ENCODE measurements around the gene PEMT.

PEMT gene

DNA sequence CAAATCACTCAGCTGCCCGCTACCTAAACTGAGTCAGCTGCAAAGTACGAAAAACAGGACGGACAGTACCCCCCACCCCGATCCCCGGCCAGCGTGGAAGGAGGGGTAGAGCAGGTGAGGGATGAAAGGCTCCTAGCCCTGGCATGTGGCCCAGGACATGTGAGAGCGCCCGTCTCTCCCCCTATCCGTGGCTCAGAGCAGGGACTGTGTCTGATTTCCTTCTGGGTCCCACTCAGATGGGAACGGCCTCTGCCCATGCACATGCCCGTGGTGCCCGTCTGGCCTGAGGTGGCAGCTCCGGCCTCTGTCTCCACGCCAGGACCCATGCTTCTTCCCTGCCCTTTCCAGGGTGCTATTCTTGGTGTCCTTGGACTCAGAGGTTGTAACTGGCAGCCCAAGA lies 65.1 kb downstream of the PEMT start:
- Histone ChIP-seq H3K9ac (ENCODE audit: low read length) (no peak overlapping the region), H3K36me3 (ENCODE audit: control insufficient read depth, insufficient read depth, low read length, severe bottlenecking) (peaks cover 3% of the 10 kb centered on the region), H3K27me3 (replicated peaks; ENCODE audit: control insufficient read depth, insufficient read depth, low read length) (no peaks in the 10 kb centered on the region), H3K4me1 (ENCODE audit: control insufficient read depth, insufficient read depth, low read length) (peaks cover 4% of the 10 kb centered on the region), H3K9me3 (ENCODE audit: control insufficient read depth, low read length) (no peaks in the 10 kb centered on the region), H3K4me3 (ENCODE audit: low read length) (no peak overlapping the region)
- no peak for DNase-seq (ENCODE audit: low read depth)

DNA sequence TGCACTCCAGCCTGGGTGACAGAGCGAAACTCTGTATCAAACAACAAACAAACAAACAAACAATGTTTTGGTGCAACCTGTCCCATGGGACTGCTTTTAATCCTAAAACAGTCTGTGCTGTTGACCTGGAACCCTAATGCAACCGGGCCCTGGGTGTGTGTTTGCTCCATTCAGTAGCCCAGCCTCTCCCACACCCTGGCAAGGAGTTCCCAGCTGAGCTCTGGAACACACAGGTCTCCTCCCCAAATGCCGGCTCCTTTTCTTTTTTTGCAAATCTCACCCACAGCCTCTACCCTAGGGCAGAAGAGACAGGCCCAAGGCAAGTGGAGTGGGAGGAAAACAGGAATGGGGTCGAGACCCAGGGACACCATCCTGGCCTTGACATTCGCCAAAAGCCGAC lies 65.6 kb downstream of the PEMT start:
- Histone ChIP-seq H3K27me3 (replicated peaks; ENCODE audit: control insufficient read depth, insufficient read depth, low read length) (no peaks in the 10 kb centered on the region), H3K36me3 (ENCODE audit: control insufficient read depth, insufficient read depth, low read length, severe bottlenecking) (peaks cover 7% of the 10 kb centered on the region), H3K4me1 (ENCODE audit: control insufficient read depth, insufficient read depth, low read length) (peaks cover 4% of the 10 kb centered on the region), H3K4me3 (ENCODE audit: low read length) (no peak overlapping the region), H3K9ac (ENCODE audit: low read length) (no peak overlapping the region), H3K9me3 (ENCODE audit: control insufficient read depth, low read length) (no peaks in the 10 kb centered on the region)
- no peak for DNase-seq (ENCODE audit: low read depth)

DNA sequence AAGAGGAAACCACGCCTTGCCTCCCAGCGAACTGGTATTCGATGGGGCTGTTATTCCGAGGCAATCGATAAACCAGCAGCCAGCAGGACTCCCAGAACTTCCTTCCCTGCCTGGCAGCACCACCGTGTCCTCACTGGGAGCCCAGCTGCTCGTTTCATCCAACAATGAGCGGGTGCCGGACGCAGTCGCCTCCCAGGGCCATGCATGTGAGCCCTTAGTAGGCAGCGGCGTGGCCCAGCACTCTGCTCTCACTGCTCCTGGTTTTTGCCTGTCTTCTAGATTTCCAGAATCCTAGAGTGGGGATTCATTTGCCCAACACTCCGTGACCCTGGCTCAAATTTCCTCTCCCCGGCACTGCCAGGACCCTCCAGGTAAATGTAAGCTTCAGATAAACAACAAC lies 66.2 kb downstream of the PEMT start:
- Histone ChIP-seq H3K9me3 (ENCODE audit: control insufficient read depth, low read length) (no peaks in the 10 kb centered on the region), H3K9ac (ENCODE audit: low read length) (no peak overlapping the region), H3K36me3 (ENCODE audit: control insufficient read depth, insufficient read depth, low read length, severe bottlenecking) (peaks cover 14% of the 10 kb centered on the region), H3K4me3 (ENCODE audit: low read length) (no peak overlapping the region), H3K4me1 (ENCODE audit: control insufficient read depth, insufficient read depth, low read length) (peaks cover 4% of the 10 kb centered on the region), H3K27me3 (replicated peaks; ENCODE audit: control insufficient read depth, insufficient read depth, low read length) (no peaks in the 10 kb centered on the region)
- DNase-seq (ENCODE audit: low read depth) = no peak

DNA sequence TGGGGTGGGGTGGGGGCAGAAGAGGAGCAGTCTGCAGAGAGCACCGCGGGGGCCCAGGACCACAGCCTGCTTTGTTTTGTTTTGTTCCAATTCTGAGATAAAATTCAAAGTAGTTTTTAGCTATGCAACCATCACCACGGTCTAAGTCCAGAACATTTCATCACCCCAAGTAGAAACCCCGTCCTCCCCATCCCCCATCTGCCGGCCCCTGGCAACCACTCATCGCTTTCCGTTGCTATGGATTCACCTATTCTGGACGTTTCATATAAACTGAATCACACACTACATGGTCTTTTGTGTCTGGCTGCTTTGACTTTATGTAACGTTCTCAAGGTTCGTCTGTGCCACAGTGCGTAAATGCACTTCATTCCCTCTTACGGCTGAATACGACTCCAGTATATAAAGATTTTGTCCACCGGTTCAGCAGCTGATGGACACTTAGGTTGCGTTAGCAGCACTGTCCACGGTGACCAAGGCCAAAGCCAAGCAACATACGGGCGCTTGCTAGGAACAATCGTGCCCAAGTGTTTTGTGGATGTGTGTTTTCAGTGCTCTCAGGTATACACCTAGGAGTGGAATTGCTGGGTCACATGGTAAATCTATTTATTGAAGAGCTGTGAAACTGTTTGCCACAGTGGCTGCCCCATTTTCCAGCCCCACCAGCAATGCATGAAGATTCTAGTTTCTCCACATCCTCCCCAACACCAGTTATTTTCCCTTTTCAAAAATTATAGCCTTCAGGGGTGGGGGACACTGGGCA lies 67.6 kb downstream of the PEMT start:
- Histone ChIP-seq H3K4me1 (ENCODE audit: control insufficient read depth, insufficient read depth, low read length) (peaks cover 4% of the 10 kb centered on the region), H3K9me3 (ENCODE audit: control insufficient read depth, low read length) (no peaks in the 10 kb centered on the region), H3K4me3 (ENCODE audit: low read length) (no peak overlapping the region), H3K27me3 (replicated peaks; ENCODE audit: control insufficient read depth, insufficient read depth, low read length) (no peaks in the 10 kb centered on the region), H3K36me3 (ENCODE audit: control insufficient read depth, insufficient read depth, low read length, severe bottlenecking) (peaks cover 27% of the 10 kb centered on the region), H3K9ac (ENCODE audit: low read length) (no peak overlapping the region)
- DNase-seq (ENCODE audit: low read depth) = no peak

DNA sequence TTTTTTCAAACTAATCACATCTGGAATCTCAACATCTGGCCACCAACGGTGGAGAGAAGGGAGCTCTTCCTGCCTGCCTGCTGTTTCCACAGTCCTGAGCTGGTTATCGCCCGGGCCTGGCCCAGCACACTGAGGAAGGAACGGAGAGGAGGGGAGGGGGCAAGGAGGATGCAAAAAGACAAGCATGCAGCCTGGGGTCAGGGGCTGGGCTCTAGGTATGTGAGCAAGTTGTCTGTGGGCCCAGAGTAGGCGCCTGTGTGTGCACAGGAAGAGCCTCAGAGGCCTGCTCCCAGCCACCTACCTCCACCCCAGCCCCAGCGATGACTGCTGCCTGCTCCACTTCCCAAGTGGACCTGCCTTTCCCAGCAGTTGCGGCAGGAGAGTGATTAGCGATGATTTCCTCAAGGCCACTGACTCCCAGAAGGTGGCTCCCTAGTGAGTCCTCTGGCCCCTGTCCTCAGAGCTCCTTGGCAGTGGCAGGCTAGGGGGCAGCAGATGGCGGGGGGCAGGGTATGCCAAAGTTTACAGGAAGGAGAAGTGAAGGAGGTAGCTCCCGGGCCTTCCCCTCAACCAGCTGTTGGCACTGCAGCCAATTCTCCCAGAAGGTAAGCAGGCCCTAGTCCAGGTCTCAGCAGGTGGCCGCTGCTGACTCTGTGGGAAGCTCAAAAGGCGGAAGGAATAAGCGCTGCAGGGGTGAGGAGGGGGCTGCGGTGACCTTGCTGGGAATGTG lies 68.3 kb downstream of the PEMT start:
- no peaks in the 10 kb centered on the region for H3K27me3 ChIP-seq (replicated peaks; ENCODE audit: control insufficient read depth, insufficient read depth, low read length)
- DNase-seq (ENCODE audit: low read depth) = no peak
- H3K36me3 ChIP-seq (ENCODE audit: control insufficient read depth, insufficient read depth, low read length, severe bottlenecking) = peaks cover 34% of the 10 kb centered on the region
- H3K4me3 ChIP-seq (ENCODE audit: low read length) = no peak overlapping the region
- no peak overlapping the region for H3K9ac ChIP-seq (ENCODE audit: low read length)
- H3K4me1 ChIP-seq (ENCODE audit: control insufficient read depth, insufficient read depth, low read length) = peaks cover 4% of the 10 kb centered on the region
- no peaks in the 10 kb centered on the region for H3K9me3 ChIP-seq (ENCODE audit: control insufficient read depth, low read length)

DNA sequence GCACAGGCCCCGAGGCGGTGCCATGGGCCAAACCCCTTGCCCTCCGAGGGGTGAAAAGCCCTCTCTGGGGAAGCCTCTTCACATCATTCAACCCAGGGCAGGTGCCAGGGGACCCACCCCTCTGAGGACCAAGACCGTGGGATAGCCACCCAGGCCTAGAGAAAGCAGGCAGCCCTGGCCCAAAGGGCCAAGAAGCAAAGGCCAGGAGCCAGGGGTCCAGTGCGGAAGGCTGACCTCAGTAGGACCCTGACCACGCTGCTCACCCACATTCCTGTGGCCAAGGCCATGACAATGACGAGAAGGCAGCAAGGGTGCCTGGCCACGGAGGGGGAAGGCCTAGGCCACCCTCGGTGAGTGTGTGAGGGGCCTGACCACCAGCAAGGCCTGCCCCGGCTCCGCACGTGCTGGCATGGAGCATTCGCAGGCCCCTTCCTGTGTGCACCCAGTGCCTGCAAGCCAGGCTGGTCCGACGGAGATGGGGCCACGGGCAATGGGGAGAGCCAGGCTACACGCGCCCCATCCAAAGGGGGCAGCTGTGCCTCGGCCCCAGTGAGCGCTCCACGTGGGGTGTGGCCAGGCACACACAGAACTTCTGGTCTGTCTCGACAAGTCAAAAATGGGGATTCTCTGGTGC lies 70.8 kb downstream of the PEMT start:
- peaks cover 37% of the 10 kb centered on the region for H3K36me3 ChIP-seq (ENCODE audit: control insufficient read depth, insufficient read depth, low read length, severe bottlenecking)
- H3K4me1 ChIP-seq (ENCODE audit: control insufficient read depth, insufficient read depth, low read length) = peaks cover 14% of the 10 kb centered on the region
- no peak overlapping the region for H3K4me3 ChIP-seq (ENCODE audit: low read length)
- DNase-seq (ENCODE audit: low read depth) = no peak
- no peaks in the 10 kb centered on the region for H3K27me3 ChIP-seq (replicated peaks; ENCODE audit: control insufficient read depth, insufficient read depth, low read length)
- no peak overlapping the region for H3K9ac ChIP-seq (ENCODE audit: low read length)
- H3K9me3 ChIP-seq (ENCODE audit: control insufficient read depth, low read length) = no peaks in the 10 kb centered on the region

DNA sequence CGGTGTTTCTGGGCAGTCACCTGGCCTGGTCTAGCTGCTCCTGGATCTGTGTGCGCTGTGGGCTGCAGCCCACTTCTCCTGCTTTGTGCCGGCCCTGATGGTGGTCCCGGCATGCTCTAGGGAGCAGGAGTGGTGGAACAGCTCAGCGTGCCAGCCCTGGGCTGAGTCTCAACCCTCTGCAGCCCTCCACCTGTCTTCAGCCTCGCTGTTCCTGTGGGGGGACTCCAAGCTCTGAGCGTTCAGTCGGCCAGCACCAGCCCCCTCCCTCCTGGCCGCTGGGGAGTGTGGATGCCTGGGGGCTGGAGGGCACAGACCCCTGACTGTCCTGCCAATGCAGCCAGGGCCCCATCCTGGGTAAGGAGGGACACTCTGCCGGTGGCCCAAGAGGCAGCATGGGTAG lies 71.6 kb downstream of the PEMT start:
- Histone ChIP-seq H3K4me1 (ENCODE audit: control insufficient read depth, insufficient read depth, low read length) (peaks cover 22% of the 10 kb centered on the region), H3K27me3 (replicated peaks; ENCODE audit: control insufficient read depth, insufficient read depth, low read length) (no peaks in the 10 kb centered on the region), H3K9me3 (ENCODE audit: control insufficient read depth, low read length) (no peaks in the 10 kb centered on the region), H3K36me3 (ENCODE audit: control insufficient read depth, insufficient read depth, low read length, severe bottlenecking) (peaks cover 37% of the 10 kb centered on the region), H3K9ac (ENCODE audit: low read length) (no peak overlapping the region), H3K4me3 (ENCODE audit: low read length) (no peak overlapping the region)
- DNase-seq (ENCODE audit: low read depth) = no peak

DNA sequence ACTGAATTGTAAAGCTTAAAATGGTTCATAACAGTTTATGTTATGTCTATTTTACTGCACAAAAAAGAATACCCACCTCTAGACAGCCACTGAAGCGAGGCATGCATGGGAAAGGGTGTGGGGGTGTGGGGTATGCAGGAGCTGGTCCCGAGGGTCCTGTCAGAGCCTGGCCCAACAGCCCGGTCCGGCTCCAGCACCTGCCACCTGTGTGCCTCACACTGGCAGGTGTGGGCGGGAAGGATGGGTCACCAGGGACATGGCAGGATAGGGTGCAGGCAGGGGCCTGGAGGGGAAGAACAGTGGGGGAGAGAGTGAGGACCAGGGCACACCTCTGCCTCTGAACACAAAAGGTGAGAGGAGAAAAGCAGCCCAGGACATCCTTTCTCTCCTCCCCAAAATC lies 72.6 kb downstream of the PEMT start:
- H3K4me3 ChIP-seq (ENCODE audit: low read length) = no peak overlapping the region
- H3K4me1 ChIP-seq (ENCODE audit: control insufficient read depth, insufficient read depth, low read length) = peaks cover 31% of the 10 kb centered on the region
- no peaks in the 10 kb centered on the region for H3K27me3 ChIP-seq (replicated peaks; ENCODE audit: control insufficient read depth, insufficient read depth, low read length)
- peaks cover 35% of the 10 kb centered on the region for H3K36me3 ChIP-seq (ENCODE audit: control insufficient read depth, insufficient read depth, low read length, severe bottlenecking)
- no peak for DNase-seq (ENCODE audit: low read depth)
- no peaks in the 10 kb centered on the region for H3K9me3 ChIP-seq (ENCODE audit: control insufficient read depth, low read length)
- H3K9ac ChIP-seq (ENCODE audit: low read length) = no peak overlapping the region

DNA sequence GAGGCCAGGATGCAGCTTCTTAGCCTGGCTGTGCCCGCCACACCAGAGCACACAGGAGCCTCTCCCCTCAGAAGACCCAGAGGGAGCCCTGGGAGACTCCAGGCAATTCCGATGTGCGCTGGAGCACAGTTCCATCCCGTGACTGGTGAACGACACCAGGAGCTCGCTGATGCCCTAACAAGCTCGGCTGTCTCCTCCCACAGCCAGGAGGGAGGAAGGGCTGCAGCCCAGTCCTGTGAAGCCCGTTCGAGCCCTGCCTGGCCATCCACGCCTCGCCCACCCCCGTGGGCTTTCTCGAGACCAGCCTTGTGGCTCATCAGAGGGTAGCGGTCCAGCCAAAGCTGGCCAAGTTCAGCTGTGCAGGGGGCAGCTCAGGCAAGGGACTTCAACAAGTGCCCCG lies 73.5 kb downstream of the PEMT start:
- DNase-seq (ENCODE audit: low read depth) = no peak

DNA sequence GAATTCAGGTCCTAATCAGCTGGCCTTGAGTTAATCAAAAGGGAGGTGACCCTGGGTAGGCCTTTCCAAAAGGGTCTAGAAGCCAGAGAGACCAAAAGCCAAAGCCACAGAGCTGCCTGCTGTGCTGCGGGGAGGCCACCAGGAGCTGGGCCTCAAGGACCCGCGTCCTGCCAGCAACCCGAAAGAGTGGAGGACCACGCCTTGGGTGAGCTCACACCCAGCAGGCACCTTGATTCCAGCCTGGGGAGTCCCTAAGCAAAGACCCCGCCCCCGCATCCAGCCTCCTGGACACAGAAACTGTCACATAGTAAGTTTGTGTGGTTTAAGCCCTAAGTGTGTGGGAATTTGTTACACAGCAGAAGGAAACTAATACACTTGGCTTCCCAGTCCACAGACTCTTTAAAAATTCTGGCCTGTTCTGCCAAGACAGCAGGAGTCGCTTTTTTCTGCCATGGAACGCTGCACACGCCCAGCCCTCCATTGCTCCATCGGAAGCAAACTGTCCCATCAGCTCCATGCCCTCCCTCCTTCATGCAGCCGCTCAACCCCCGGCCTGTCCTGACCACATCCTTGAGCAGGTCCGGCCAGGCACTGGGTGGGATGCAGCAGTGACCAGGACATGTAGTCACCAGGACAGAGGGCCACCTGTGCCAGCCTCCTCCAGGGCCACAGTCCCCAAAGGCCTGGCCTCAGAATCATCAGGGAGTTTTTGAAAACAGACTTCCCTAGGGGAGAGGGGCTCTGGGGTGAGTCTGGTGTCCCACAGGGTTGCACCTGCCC lies 74.4 kb downstream of the PEMT start:
- DNase-seq (ENCODE audit: low read depth) = no peak
- H3K9me3 ChIP-seq (ENCODE audit: control insufficient read depth, low read length) = no peaks in the 10 kb centered on the region
- no peak overlapping the region for H3K9ac ChIP-seq (ENCODE audit: low read length)
- H3K4me3 ChIP-seq (ENCODE audit: low read length) = no peak overlapping the region
- peaks cover 43% of the 10 kb centered on the region for H3K4me1 ChIP-seq (ENCODE audit: control insufficient read depth, insufficient read depth, low read length)
- no peaks in the 10 kb centered on the region for H3K27me3 ChIP-seq (replicated peaks; ENCODE audit: control insufficient read depth, insufficient read depth, low read length)
- H3K36me3 ChIP-seq (ENCODE audit: control insufficient read depth, insufficient read depth, low read length, severe bottlenecking) = peaks cover 34% of the 10 kb centered on the region

More for the DNA sequence above, 73.5 kb downstream of the PEMT start:
- H3K4me3 ChIP-seq (ENCODE audit: low read length) = no peak overlapping the region
- no peak overlapping the region for H3K9ac ChIP-seq (ENCODE audit: low read length)
- peaks cover 34% of the 10 kb centered on the region for H3K4me1 ChIP-seq (ENCODE audit: control insufficient read depth, insufficient read depth, low read length)
- H3K27me3 ChIP-seq (replicated peaks; ENCODE audit: control insufficient read depth, insufficient read depth, low read length) = no peaks in the 10 kb centered on the region
- H3K36me3 ChIP-seq (ENCODE audit: control insufficient read depth, insufficient read depth, low read length, severe bottlenecking) = peaks cover 34% of the 10 kb centered on the region
- no peaks in the 10 kb centered on the region for H3K9me3 ChIP-seq (ENCODE audit: control insufficient read depth, low read length)
